Nucleus accumbens (tissue), 56 donors: ENCODE measurements around the gene SCUBE3.

Source experiments
- DNase-seq, 56 donors: peaks; one replicate each; lab custom pipeline; 2025; lab: John Stamatoyannopoulos, UW

Gene SCUBE3

GRCh38 chr6:35237476-35237875 lies 23.7 kb downstream of the SCUBE3 start:
- no peak for DNase-seq

- DNase-seq: no peak
Observed at GRCh38 chr6:35238843-35239289, 25.1 kb downstream of the SCUBE3 start.

DNA sequence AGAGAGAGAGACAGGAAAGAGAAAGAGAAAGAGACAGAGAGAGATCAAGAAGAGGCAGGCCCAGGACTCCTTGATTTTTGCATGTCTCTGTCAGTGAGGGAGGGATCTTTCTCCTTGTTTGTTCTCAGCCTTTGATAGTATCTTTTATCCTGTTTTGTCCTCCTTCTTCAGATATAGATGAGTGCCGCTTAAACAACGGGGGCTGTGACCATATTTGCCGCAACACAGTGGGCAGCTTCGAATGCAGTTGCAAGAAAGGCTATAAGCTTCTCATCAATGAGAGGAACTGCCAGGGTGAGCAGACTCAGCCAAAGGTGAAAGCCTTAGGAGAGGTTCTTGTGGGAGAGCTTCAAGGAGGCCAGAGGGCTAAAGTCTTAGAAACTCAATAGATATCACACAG lies 25.8 kb downstream of the SCUBE3 start:
- no peak for DNase-seq

GRCh38 chr6:35240838-35241801 lies 27.4 kb downstream of the SCUBE3 start:
- peak in 50 of 56 donors; percentile 10 to 85 (median 42) for DNase-seq

- DNase-seq: no peak
Observed at GRCh38 chr6:35242486-35242885, 28.7 kb downstream of the SCUBE3 start.

GRCh38 chr6:35242906-35243305 lies 29.1 kb downstream of the SCUBE3 start:
- DNase-seq: no peak

- no peak for DNase-seq
Observed at GRCh38 chr6:35243386-35243958, 29.7 kb downstream of the SCUBE3 start.

DNA sequence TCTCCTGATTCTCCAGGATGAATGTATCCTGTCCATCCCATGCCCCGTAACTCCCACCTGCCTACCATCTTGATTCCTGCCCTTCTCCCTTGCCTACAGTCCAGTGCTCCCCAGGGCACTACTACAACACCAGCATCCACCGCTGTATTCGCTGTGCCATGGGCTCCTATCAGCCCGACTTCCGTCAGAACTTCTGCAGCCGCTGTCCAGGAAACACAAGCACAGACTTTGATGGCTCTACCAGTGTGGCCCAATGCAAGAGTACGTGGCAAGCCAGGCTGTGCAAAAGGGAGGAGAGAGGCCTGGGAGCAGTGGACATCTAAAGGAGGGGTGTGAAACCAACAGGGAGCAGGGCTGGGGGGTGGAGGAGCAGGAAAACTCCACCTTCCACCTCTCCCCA lies 30.8 kb downstream of the SCUBE3 start:
- no peak for DNase-seq

- DNase-seq: no peak
Observed at GRCh38 chr6:35247642-35248231, 34.0 kb downstream of the SCUBE3 start.

GRCh38 chr6:35248300-35248699 lies 34.5 kb downstream of the SCUBE3 start:
- DNase-seq: no peak

DNA sequence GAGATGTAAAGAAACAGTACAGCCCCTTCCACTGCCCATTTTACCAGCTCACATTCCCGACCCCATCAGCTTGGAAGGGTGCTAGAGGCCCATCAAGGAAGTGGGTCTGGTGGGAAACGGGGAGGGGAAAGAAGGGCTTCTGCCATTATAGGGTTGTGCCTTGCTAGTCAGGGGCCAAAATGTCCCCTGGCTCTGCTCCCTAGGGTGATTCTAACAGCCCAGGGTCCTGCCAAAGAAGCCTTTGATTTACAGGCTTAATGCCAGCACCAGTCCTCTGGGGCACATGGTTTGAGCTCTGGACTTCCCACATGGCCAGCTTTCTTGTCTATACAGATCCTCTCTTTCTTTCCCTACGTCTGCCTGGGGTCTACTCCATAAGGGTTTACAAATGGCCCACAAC lies 35.2 kb downstream of the SCUBE3 start:
- peak in 1 of 56 donors; percentile 5 for DNase-seq

DNA sequence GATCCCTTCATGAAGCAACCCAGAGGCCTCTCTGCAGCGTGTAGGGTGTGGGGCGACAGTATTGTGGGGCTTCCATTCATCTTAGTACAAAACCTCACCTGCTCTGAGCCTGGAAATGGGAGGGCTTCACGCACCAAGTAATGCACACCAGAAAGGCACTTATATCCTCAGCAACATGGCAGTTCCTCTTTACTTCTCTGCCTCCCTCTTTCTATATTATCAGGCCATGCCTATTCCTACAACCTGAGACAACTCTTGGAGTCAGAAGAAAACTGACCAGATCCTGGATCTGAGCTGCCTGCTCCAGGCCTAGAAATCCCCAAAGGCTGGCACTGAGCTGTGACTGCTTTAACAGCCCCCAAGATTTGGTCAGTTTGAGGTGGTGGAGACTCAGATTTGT lies 38.2 kb downstream of the SCUBE3 start:
- DNase-seq: no peak

DNA sequence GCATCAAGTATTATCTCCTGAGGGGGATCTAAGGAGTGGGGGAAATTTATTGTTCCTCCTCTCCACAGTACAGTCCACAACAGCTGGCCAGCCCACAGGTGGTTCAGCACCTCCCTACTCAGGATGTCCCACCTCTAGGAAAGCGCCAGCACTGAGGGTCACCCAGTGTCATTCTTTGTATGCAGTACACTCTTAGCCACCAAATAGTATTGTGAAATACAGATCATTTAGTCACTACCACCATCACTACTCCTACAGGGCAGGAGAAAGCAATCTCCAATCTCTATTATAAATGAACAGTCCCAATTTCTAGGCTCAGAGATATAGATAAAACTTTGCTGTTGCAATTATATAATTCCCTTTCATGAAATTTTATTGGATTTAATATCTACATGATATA lies 39.5 kb downstream of the SCUBE3 start:
- DNase-seq: no peak

DNA sequence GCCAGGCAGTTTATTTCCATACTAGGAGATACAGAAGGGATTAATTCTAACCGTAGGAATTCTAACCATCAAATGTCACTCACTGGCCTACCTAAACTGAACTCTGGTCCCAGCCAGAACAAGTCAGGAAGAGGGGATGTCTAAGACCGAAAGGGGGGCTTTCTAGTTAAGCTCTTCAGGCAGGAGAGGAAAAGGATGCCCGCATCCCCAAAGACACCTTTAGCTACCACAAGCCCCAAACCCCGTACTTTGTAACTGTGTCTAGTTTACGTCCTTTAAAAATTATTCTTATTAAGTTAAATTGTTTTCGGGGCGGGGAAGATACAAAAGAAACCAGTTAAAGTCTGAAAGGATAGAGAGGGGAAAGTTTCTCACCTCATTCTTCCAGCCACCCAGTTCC lies 44.6 kb downstream of the SCUBE3 start:
- DNase-seq: no peak

GRCh38 chr6:35258858-35259193 lies 45.1 kb downstream of the SCUBE3 start:
- DNase-seq: peak in 16 of 56 donors; percentile 38 to 73 (median 52)

DNA sequence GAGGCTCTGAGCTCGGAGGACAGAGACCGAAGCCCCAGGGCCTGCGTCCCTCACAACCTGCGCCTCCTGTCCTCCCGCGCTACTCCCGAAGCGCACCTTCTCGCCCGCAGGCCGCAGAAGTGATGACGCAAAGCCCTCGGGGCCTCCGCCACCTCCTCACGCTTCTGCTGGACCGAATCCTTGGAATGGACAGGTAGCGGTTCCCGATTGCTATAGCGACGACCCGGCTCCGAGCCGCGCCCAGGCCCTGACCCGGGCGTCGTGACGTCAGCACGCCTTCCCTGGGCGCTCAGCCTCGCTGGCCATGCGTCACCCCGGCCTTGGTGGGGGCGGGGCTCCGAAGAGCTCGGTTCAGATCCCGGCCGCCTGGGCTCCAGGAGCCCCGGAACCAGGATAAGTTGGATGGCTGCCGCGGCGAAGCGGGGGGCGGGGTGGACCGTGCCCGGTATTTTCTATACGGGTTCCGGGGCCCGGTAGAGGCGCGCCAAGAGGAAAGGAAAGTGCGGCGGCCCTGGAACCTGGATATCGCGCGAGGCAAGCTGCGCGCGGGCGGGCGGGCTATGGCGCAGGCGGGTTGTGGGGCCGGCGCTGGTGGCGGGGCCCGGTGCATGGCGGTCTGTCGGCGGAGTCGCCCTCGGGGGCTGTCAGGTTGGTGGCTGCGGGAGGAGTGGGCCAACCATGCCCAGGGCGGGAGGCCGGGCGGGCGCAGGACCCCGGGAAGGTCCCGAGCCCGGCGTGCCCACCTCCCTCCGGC lies 45.6 kb downstream of the SCUBE3 start, which contains the start of gene ZNF76:
Gene ZNF76 (plus strand): TSS at position 542 of the 754 bp plus-strand sequence. CDS start 21,417 bp downstream, outside the sequence.
- peak; percentile 76 to 99 (median 94) for DNase-seq

- DNase-seq: peak in 35 of 56 donors; percentile 30 to 81 (median 62)
Observed at GRCh38 chr6:35259948-35260590, 46.3 kb downstream of the SCUBE3 start.

DNA sequence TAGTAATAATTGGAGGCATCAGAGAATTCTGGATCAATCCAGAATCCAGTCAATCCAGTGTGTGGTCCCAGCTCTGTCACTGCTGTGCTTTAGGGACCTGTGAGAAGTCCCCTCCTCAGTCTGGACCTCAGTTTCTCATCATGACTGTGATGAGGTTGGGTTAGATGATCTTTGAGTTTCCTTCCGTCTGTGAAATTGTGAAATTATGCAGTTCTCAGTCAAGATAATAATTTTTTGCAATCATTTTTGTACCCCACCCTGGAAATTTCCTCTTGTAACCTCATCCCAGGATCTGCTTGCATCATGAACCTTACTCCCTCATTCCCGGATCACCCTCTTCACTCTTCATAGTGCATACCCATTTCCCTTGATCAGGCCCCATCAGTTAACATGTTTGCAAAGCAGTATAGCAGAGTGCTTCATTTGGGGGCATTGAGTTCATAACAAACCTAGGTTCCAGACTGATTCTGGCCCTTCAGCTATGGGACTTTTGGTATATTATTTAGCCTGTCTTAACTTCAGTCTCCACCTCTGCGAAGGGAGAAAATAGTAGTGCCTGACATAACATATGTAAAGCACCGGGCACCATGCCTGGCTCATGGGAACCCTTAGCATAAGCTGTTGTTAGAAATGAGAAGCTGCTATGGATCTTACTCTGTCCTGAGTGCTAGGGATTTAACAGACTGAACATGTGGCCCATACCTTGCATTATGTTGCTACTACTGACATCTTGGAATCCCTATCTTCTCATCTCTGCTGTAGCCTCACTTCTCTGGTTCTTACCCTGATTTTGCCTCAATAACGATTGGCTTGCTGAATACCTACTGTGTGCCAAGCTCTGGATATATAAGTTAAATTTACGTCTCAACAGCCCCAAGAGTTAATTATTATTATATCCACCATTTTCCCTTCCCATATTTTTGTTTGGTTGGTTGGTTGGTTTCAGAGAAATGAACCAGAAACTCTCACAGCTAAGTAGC lies 47.1 kb downstream of the SCUBE3 start:
- DNase-seq: no peak

DNA sequence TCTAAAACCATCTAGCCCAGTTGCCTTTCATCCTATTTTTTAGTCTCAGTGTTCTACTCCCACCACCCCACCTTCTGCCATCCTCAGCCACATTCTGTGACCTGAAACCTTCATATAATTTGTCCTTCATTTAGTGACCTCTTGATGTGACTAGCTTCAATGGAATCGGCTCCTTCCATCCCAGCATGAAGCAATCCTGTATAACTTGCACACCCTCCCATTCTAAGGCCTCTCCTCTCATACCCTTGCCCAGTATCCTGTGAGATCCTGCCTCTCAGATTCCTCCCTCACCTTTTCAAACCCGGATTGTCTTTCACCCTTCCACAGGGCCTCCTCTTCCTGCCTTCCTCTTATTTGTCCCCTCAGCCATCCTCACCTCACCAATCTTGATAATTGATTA lies 48.8 kb downstream of the SCUBE3 start:
- no peak for DNase-seq
